GM21717 (cell line): ENCODE data around the gene MT1HL1.
"Not testable (repeated sequence)": the region's sequence is repeated elsewhere in the genome, so short reads cannot be mapped to it uniquely, and the experiment has no call there.

ENCODE experiments used
- ATAC-seq: cut with Tn5 transposase; IDR thresholded peaks from one replicate; pipeline ENCODE4 v1.9.1; 2021; ENCODE audit warnings: mild to moderate bottlenecking, moderate library complexity; ENCODE audit not compliant: unreplicated experiment

The MT1HL1 gene

DNA sequence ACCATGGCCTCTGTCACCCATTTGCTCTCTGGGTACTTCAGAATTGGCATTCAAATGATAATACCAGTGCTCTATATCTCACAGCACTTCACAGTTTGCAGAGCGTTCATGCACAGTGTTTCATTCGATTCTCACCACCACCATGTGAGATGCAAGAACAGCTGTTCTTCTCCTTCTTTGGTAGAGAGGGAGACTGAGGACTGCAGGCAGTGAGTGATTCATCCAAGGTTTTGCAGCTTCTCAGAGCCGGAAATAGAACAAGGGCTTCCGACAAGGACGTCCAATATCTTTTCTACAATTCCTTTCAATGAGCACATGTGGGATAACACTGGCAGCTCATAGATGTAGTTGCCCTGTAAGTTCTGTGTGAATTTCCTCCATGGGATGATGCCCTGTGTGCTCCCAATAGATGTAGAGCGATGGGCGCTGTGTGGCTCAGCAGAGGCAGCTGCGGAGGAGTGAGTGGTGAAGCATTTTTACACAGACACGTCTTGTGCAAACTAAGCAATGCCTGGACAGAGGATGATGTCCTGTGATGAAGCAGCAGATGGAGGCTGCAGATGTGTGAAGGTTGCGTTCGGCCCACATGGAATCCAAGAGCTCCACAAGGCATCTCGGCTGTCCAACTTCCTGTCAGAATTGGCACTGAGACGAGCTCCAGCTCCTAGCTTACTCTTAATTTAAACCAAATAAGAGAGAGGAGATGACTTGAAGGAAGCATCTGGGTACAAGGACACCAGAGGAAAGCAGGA lies 24.9 kb downstream of the MT1HL1 start:
- no peak for ATAC-seq

DNA sequence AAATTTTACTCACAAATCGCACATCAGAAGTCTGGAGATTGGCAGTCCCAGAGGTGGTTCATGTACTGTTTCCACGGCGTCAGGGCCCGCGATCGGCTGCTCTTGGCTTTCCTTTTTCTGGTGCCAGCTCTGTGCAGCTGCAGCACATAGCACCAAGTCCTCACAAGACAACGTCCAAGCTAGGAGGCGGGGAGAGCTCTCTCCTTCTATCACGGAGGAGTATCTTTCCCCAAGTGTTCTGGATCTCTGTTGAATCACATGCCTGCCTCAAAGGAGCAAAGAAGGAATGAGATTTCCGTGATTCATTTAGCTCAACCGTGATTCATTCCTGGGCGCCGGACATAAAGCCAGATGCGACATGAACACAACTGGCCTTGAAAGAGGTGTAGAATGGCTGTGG lies 25.5 kb downstream of the MT1HL1 start:
- ATAC-seq = no peak

GRCh38 chr1:236975461-236975860 lies 28.8 kb downstream of the MT1HL1 start:
- no peak for ATAC-seq

DNA sequence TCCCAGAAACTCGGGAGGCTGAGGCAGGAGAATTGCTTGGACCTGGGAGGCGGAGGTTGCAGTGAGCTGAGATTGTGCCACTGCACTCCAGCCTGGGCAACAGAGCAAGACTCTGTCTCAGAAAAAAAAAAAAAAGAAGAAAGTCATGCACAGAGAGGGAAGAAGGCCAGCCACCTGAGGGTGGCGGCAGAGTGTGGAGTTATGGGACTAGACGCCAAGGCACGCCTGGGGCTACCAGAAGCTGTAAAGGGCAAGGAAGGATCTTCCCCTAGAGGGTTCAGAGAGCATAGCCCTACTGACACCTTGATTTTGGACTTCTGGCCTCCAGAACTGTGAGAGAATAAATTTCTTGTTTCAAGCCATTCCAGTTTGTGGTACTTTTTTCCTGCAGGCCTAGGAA lies 30.2 kb downstream of the MT1HL1 start:
- not testable (repeated sequence) for ATAC-seq

DNA sequence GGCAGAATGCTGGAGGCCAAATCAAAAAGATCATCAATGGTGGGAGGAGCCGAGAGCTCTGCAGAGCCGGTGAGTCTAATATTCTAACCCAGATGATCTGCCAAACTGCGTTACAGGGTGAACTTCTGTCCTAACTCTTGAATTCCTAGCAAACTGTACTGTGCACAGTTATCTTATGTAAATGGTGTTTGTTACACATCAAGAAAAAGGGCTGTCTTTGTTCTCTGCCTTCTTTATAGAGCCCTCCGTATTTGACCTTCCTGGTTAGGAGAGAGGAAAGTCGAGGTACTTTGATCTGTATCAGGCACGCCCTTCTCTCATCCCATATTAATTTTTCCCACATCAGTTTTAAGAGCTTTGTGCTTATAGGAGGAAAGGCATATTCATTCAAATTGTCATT lies 37.6 kb downstream of the MT1HL1 start:
- no peak for ATAC-seq

GRCh38 chr1:236963920-236964319 lies 40.3 kb downstream of the MT1HL1 start:
- ATAC-seq = no peak

DNA sequence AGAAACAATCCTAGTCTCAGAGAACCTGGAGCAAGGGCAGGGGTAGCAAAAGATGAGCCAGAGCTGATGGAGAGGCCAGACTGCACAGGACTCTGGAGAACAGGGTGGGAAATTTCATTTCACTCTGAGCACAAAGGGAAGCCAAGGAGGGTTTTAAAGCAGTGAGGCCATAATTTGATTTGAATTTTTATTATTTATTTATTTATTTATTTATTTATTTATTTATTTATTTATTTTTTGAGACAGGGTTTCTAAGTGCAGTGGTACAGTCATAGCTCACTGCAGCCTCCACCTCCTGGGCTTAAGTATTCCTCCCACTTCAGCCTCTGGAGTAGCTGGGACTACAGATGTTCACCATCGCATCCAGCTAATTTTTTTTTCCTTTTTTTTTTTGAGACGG lies 45.1 kb downstream of the MT1HL1 start:
- no peak for ATAC-seq

DNA sequence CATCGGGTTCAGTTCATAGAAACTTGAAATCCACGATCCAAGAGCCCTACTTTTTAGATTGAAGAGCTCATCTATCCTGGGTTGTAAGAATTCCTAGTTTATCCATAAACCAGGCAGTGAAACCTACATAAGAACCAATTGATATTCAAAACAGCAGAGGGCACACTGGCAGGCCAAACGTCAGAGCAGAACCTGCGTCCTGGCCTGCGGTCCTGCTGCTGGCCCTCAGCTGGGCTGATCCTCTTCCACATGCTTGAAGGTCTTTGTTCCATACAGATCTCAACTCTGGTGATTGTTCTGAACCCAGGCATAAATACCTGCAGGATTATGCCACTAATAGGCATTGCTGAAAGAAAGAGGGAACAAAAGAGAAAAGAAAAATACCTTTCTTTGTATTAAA lies 47.0 kb downstream of the MT1HL1 start:
- ATAC-seq = no peak
